CD4-positive, CD25-positive, alpha-beta regulatory T cell (primary cell): ENCODE measurements around the gene KRTAP5-1. TPM values are rescaled to one million over a fixed set of nuclear protein-coding genes. Genes with fewer than 3 reads are reported as not detected.
A peak's percentile ranks its signal among the peaks of the same experiment; 100 is the strongest.
"Not testable (repeated sequence)": the region's sequence is repeated elsewhere in the genome, so short reads cannot be mapped to it uniquely, and the experiment has no call there.

Source experiments
- ATAC-seq, 2 donors: fragments of 150-1000 bp; cut with Tn5 transposase; one replicate each; pipeline ENCODE4 v1.10.0; 2021; ENCODE audit warnings: low read depth in 2 of 2, moderate number of reproducible peaks in 2 of 2, moderate library complexity in 1 of 2
- DNase-seq, 3 donors: peaks; one replicate each; pipeline versions ENCODE4 v3.0.0 to v3.0.0-alpha.2; 2012 to 2022; ENCODE audit warnings: mixed read lengths in 1 of 3
- H3K27ac ChIP-seq: one replicate; pipeline ENCODE4 v1.7.0; 2013; ENCODE audit warnings: mild to moderate bottlenecking, low read length; ENCODE audit not compliant: insufficient read depth, poor library complexity, severe bottlenecking
- H3K27me3 ChIP-seq: one replicate; pipeline ENCODE4 v1.7.0; 2013; ENCODE audit warnings: low read length; ENCODE audit not compliant: control insufficient read depth, insufficient read depth
- H3K36me3 ChIP-seq: one replicate; pipeline ENCODE4 v1.7.0; 2013; ENCODE audit warnings: mild to moderate bottlenecking, low read length, moderate library complexity; ENCODE audit not compliant: control insufficient read depth, insufficient read depth
- H3K4me1 ChIP-seq: 2 replicates; pipeline ENCODE4 v1.7.0; 2013; ENCODE audit warnings: mild to moderate bottlenecking, low read length; ENCODE audit not compliant: insufficient read depth, control insufficient read depth, poor library complexity, severe bottlenecking
- H3K4me3 ChIP-seq: one replicate; pipeline ENCODE4 v1.7.0; 2013; ENCODE audit warnings: low read depth, mild to moderate bottlenecking, low read length, moderate library complexity
- H3K9me3 ChIP-seq, 2 experiments: 1 replicate in 1 of 2; 2 replicates in 1 of 2; pipeline ENCODE4 v1.7.0; 2013; ENCODE audit warnings: low read length in 2 of 2, mild to moderate bottlenecking in 1 of 2, moderate library complexity in 1 of 2; ENCODE audit not compliant: control insufficient read depth in 2 of 2
- H3K27ac Mint-ChIP-seq, 3 donors: one replicate each; pipeline ENCODE4 v1.8.0; 2020 to 2022; ENCODE audit warnings: mild to moderate bottlenecking in 3 of 3, mixed read lengths in 3 of 3, moderate library complexity in 2 of 3
- H3K27me3 Mint-ChIP-seq: one replicate; pipeline ENCODE4 v1.8.0; 2022; ENCODE audit warnings: mild to moderate bottlenecking, mixed read lengths
- H3K36me3 Mint-ChIP-seq: one replicate; pipeline ENCODE4 v1.8.0; 2020; ENCODE audit warnings: mixed read lengths
- H3K4me1 Mint-ChIP-seq, 4 donors: one replicate each; pipeline ENCODE4 v1.8.0; 2020 to 2022; ENCODE audit warnings: mixed read lengths in 4 of 4, mild to moderate bottlenecking in 1 of 4
- H3K4me3 Mint-ChIP-seq, 4 donors: one replicate each; pipeline ENCODE4 v1.8.0; 2020 to 2022; ENCODE audit warnings: mild to moderate bottlenecking in 4 of 4, mixed read lengths in 4 of 4, moderate library complexity in 3 of 4
- H3K9me3 Mint-ChIP-seq, 7 donors: one replicate each; pipeline ENCODE4 v1.8.0; 2020 to 2022; ENCODE audit warnings: mixed read lengths in 7 of 7, mild to moderate bottlenecking in 3 of 7, moderate library complexity in 2 of 7
- polyA plus RNA-seq, 4 donors: library from polyadenylated mRNA; unstranded; fragments of 300-500 nt; fragmentation: Illumina TruSeq; gene quantifications; one replicate each; pipeline ENCODE4 v1.2.3, GENCODE V29; 2021
- total RNA-seq: library from RNA; stranded (reverse); gene quantifications from one replicate; pipeline ENCODE4 v1.2.3, GENCODE V29; 2022

Gene KRTAP5-1
- total and polyA plus RNA-seq, 5 donors from 2014 or later, result not detected

DNA sequence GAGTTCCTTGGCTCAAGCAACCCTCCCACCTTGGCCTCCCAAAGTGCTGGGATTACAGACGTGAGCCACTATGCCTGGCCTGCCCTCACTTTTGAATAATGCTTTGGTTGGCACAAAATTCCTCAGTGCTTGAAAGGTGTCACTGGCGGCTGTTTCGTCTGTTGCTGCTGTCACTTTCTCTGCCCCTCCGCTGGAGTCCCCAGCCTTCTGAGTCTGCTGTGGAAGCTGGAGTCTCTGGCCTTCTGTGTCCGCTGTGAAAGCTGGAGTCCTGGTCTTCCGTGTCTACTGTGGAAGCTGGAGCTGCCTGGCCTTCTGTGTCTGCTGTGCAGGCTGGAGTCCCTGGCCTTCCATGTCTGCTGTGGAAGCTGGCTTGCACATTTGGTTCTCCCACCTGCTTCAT lies 4.9 kb upstream of the KRTAP5-1 start:
- DNase-seq, result no peak
- peaks cover 0 to 5% (median 0%) of the 10 kb centered on the region in 7 donors for H3K9me3 Mint-ChIP-seq
- peak overlapping the region in 1 of 3 donors; percentile 15 for H3K27ac Mint-ChIP-seq
- peaks cover 22% of the 10 kb centered on the region for H3K27me3 Mint-ChIP-seq
- peak overlapping the region in 2 of 4 donors; percentile 52 to 54 for H3K4me3 Mint-ChIP-seq
- peaks cover 24% of the 10 kb centered on the region for H3K4me1 ChIP-seq
- H3K27ac ChIP-seq, result peak overlapping the region; percentile 5
- H3K4me1 Mint-ChIP-seq, result peaks cover 6 to 45% (median 14%) of the 10 kb centered on the region in 4 donors
- no peaks in the 10 kb centered on the region for H3K27me3 ChIP-seq
- ATAC-seq, result no peak
- no peaks in the 10 kb centered on the region for H3K9me3 ChIP-seq
- H3K36me3 ChIP-seq, result no peaks in the 10 kb centered on the region
- H3K4me3 ChIP-seq, result no peak overlapping the region
- peaks cover 3% of the 10 kb centered on the region for H3K36me3 Mint-ChIP-seq

DNA sequence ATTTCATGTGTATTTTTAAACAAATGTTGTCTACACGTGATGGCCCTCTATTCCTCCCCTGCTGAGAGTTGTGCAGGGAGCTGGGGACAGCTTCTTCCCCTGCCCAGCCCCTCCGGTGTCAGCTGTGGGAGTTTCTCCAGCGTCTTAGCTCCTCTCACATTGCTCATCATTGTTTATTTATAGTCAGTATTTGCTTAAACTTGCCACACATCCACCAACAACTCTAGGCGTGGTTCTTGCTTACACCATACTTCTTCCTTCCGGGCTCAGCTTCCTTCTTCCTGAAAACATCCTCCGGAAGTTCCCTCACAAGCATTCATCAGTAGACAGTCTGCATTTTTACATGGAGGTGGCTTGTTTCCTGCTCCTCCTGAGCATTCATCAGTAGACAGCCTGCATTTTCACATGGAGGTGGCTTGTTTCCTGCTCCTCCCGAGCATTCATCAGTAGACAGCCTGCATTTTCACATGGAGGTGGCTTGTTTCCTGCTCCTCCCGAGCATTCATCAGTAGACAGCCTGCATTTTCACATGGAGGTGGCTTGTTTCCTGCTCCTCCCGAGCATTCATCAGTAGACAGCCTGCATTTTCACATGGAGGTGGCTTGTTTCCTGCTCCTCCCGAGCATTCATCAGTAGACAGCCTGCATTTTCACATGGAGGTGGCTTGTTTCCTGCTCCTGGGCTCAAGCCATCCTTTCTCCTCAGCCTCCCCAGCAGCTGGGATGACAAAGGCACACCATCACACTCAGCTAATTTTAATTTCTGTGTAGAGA lies 4.3 kb upstream of the KRTAP5-1 start:
- H3K4me3 ChIP-seq, result peak overlapping the region; percentile 57
- peaks cover 6 to 42% (median 14%) of the 10 kb centered on the region in 4 donors for H3K4me1 Mint-ChIP-seq
- H3K4me3 Mint-ChIP-seq, result peak overlapping the region; percentile 70 to 90 (median 80)
- H3K27ac Mint-ChIP-seq, result peak overlapping the region; percentile 80 to 97 (median 84)
- H3K36me3 Mint-ChIP-seq, H3K27me3 ChIP-seq, H3K36me3 ChIP-seq, H3K9me3 Mint-ChIP-seq, H3K9me3 ChIP-seq: not testable (repeated sequence)
- peak; percentile 50 to 89 for ATAC-seq
- H3K27ac ChIP-seq, result peak overlapping the region; percentile 38
- H3K27me3 Mint-ChIP-seq, result peaks cover 18% of the 10 kb centered on the region
- DNase-seq, result peak in 2 of 3 donors; percentile 38 to 79
- H3K4me1 ChIP-seq, result peaks cover 30% of the 10 kb centered on the region

DNA sequence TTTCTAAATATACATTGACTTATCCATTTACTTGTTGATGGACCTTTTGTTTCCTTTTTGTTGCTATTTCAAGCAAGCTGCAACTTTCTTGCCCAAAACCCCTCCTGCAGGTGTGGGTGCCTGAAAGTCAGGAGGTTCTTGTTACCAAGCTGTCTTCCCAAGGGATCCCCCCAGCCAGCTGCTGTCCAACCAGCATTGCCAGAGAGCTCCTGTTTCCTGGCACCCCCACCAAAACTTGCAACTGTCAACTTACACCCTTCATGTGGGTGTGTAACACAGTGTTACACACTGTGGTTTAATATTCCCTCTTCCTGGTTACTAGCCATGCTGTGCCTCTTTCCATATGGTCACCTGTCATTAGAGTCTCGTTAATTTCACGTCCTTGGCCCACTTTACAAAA lies 1.6 kb upstream of the KRTAP5-1 start:
- H3K4me3 ChIP-seq, result no peak overlapping the region
- Mint-ChIP-seq H3K4me3 (peak overlapping the region in 1 of 4 donors; percentile 38), H3K4me1 (peaks cover 6 to 47% (median 10%) of the 10 kb centered on the region in 4 donors), H3K27me3 (peaks cover 8% of the 10 kb centered on the region), H3K36me3 (no peaks in the 10 kb centered on the region), H3K9me3 (peaks cover 0 to 5% (median 0%) of the 10 kb centered on the region in 7 donors), H3K27ac (peak overlapping the region in 2 of 3 donors; percentile 60 to 70)
- H3K9me3 ChIP-seq, result no peaks in the 10 kb centered on the region
- ATAC-seq (no peak), DNase-seq (no peak)
- no peaks in the 10 kb centered on the region for H3K36me3 ChIP-seq
- no peaks in the 10 kb centered on the region for H3K27me3 ChIP-seq
- peaks cover 35% of the 10 kb centered on the region for H3K4me1 ChIP-seq
- no peak overlapping the region for H3K27ac ChIP-seq

DNA sequence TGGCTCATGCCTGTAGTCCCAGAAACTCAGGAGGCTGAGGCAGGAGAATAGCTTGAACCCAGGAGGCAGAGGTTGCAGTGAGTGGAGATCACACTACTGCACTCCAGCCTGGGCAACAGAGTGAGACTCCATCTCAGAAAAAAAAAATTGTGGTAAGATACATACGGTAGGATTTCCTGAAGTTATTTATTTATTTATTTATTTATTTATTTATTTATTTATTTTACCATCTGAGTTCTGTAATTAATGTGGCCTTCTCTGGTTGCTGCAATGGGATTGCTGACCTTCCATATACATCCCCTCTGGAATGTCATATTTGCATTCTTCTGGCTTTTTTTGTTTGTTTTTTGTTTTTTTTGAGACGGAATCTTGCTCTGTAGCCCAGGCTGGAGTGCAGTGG lies 2.2 kb downstream of the KRTAP5-1 start:
- not testable (repeated sequence) for H3K36me3 Mint-ChIP-seq, H3K9me3 ChIP-seq, DNase-seq, H3K27me3 Mint-ChIP-seq, H3K27ac Mint-ChIP-seq, H3K4me3 Mint-ChIP-seq, H3K27ac ChIP-seq, H3K4me3 ChIP-seq, H3K36me3 ChIP-seq, H3K27me3 ChIP-seq, H3K9me3 Mint-ChIP-seq, ATAC-seq
- peaks cover 0 to 26% (median 2%) of the 10 kb centered on the region in 4 donors for H3K4me1 Mint-ChIP-seq
- peaks cover 15% of the 10 kb centered on the region for H3K4me1 ChIP-seq

DNA sequence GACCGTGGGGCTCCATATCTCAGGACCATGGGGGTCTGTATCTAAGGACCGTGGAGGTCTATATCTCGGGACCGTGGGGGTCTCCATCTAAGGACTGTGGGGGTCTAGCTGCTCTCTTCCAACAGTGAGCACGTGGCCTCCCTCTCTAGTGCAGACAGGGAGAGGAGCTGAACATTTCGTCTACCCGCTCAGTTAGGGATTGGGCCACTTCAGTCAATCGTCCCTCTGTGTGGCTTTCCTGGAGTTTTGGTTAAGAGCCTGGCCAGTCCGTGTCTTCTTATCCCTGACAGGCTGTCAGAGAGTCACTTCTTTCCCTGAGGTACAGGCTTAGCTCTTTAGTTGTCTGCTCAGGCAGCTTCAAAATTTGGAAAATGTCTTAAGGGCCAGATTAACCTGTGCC lies 3.1 kb downstream of the KRTAP5-1 start:
- DNase-seq (no peak), ATAC-seq (no peak)
- Mint-ChIP-seq H3K27ac (peak overlapping the region in 1 of 3 donors; percentile 51), H3K27me3 (no peaks in the 10 kb centered on the region), H3K4me3 (no peak overlapping the region), H3K36me3 (peaks cover 4% of the 10 kb centered on the region), H3K4me1 (peaks cover 0 to 21% (median 2%) of the 10 kb centered on the region in 4 donors), H3K9me3 (peaks cover 0 to 7% (median 0%) of the 10 kb centered on the region in 7 donors)
- no peak overlapping the region for H3K4me3 ChIP-seq
- no peak overlapping the region for H3K27ac ChIP-seq
- H3K4me1 ChIP-seq, result peaks cover 14% of the 10 kb centered on the region
- no peaks in the 10 kb centered on the region for H3K36me3 ChIP-seq
- H3K9me3 ChIP-seq, result no peaks in the 10 kb centered on the region
- H3K27me3 ChIP-seq, result no peaks in the 10 kb centered on the region

DNA sequence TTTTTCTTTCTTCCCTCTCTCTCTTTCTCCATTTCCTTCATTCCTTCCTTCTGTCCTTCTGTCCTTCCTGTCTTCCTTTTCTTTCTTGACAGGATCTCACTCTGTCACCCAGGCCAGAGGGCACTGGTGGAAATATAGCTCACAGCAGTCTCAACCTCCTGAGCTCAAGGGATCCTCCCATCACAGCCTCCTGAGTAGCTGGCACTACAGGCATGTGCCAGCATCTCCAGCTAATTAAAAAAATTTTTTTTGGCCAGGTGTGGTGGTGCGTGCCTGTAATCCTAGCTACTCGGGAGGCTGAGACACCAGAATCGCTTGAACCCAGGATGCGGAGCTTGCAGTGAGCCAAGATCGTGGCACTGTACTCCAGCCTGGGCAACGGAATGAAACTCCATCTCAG lies 8.3 kb downstream of the KRTAP5-1 start:
- Mint-ChIP-seq H3K36me3 (peaks cover 4% of the 10 kb centered on the region), H3K27me3 (peaks cover 12% of the 10 kb centered on the region), H3K27ac (peak overlapping the region in 1 of 3 donors; percentile 16), H3K4me1 (peaks cover 0 to 14% (median 1%) of the 10 kb centered on the region in 4 donors), H3K9me3 (peaks cover 0 to 7% (median 0%) of the 10 kb centered on the region in 7 donors), H3K4me3 (peak overlapping the region; percentile 53 to 72 (median 65))
- no peaks in the 10 kb centered on the region for H3K36me3 ChIP-seq
- no peaks in the 10 kb centered on the region for H3K27me3 ChIP-seq
- DNase-seq (no peak), ATAC-seq (no peak)
- no peak overlapping the region for H3K4me3 ChIP-seq
- no peak overlapping the region for H3K27ac ChIP-seq
- peaks cover 25% of the 10 kb centered on the region for H3K4me1 ChIP-seq
- no peaks in the 10 kb centered on the region for H3K9me3 ChIP-seq

DNA sequence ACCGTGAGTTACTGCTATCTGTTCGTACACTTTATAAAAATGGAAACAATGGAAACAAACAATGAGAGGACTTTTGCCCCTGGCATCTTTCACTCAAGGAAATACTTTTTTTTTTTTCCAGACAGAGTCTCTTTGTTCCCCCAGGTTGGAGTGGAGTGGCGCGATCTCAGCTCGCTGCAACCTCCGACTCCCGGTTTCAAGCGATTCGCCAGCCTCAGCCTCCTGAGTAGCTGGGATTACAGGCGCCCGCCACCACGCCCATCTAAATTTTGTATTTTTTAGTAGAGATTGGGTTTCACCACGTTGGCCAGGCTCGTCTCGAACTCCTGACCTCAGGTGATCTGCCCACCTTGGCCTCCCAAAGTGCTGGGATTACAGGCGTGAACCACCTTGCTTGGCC lies 9.3 kb downstream of the KRTAP5-1 start:
- peak overlapping the region; percentile 66 to 86 (median 76) for H3K4me3 Mint-ChIP-seq
- not testable (repeated sequence) for DNase-seq, ATAC-seq, H3K9me3 ChIP-seq, H3K27me3 ChIP-seq, H3K4me3 ChIP-seq, H3K27ac ChIP-seq, H3K36me3 ChIP-seq, H3K9me3 Mint-ChIP-seq, H3K36me3 Mint-ChIP-seq
- H3K27ac Mint-ChIP-seq, result peak overlapping the region in 2 of 3 donors; percentile 14 to 52
- H3K4me1 Mint-ChIP-seq, result peaks cover 0 to 17% (median 1%) of the 10 kb centered on the region in 4 donors
- H3K4me1 ChIP-seq, result peaks cover 33% of the 10 kb centered on the region
- peaks cover 13% of the 10 kb centered on the region for H3K27me3 Mint-ChIP-seq

DNA sequence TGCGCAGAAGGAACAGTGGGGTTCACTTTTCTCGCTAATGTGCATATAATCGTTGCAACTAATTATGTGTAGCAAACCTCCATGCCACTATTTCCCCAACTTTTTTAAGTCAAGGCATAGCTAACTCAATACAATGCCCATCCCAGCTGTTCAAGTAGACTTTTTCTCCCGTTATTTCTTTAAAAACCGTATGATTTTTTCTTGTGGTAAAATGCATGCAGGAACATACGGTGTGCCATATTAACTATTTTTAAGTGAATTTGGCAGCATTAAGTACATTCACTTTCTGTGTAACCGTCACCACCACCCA lies 10.2 kb downstream of the KRTAP5-1 start:
- DNase-seq, result no peak
- Histone ChIP-seq H3K4me1 (peaks cover 40% of the 10 kb centered on the region), H3K4me3 (peak overlapping the region; percentile 24), H3K27ac (no peak overlapping the region), H3K27me3 (peaks cover 3% of the 10 kb centered on the region), H3K36me3 (no peaks in the 10 kb centered on the region), H3K9me3 (no peaks in the 10 kb centered on the region)
- H3K4me3 Mint-ChIP-seq, result peak overlapping the region; percentile 66 to 86 (median 76)
- H3K36me3 Mint-ChIP-seq, result peaks cover 4% of the 10 kb centered on the region
- H3K4me1 Mint-ChIP-seq, result peaks cover 0 to 23% (median 1%) of the 10 kb centered on the region in 4 donors
- peaks cover 0 to 7% (median 0%) of the 10 kb centered on the region in 7 donors for H3K9me3 Mint-ChIP-seq
- H3K27ac Mint-ChIP-seq, result peak overlapping the region in 1 of 3 donors; percentile 52
- no peak for ATAC-seq
- H3K27me3 Mint-ChIP-seq, result peaks cover 17% of the 10 kb centered on the region
